K562 (cell line): Measurements from ENCODE around the gene MED15. TPM values are rescaled to one million over a fixed set of nuclear protein-coding genes. Genes with fewer than 3 reads are reported as not detected.

Experiments used
- BRD4 ChIP-seq: fragments of 200-600 bp; sonication (generic); IDR thresholded peaks from 2 replicates; pipeline ENCODE4 v1.6.1; 2017; ENCODE audit warnings: inconsistent platforms
- CBX2 ChIP-seq: fragments of 200-600 bp; sonication (generic); IDR thresholded peaks from one replicate; pipeline ENCODE4 v1.6.1; 2012; ENCODE audit warnings: mild to moderate bottlenecking, low read length, inconsistent platforms; ENCODE audit not compliant: insufficient read depth, poor library complexity, severe bottlenecking
- CSDE1 ChIP-seq, 2 experiments: fragments of 450-650 bp; IDR thresholded peaks; 2 replicates each; pipeline ENCODE4 v1.6.1; 2016; ENCODE audit warnings: mild to moderate bottlenecking in 1 of 2
- HIVEP1 ChIP-seq: fragments of 250-450 bp; sonication (Bioruptor Pico); IDR thresholded peaks from 2 replicates; pipeline ENCODE4 v1.4.0; 2020; ENCODE audit warnings: mild to moderate bottlenecking
- KAT7 ChIP-seq: sonication (generic); formaldehyde crosslinking; IDR thresholded peaks from 2 replicates; pipeline ENCODE4 v1.8.0; 2022; ENCODE audit warnings: missing genetic modification reagents, mild to moderate bottlenecking, borderline replicate concordance
- MTA1 ChIP-seq: fragments of 450-650 bp; IDR thresholded peaks from 2 replicates; pipeline ENCODE4 v1.6.1; 2017; ENCODE audit warnings: borderline replicate concordance
- MYNN ChIP-seq, 2 experiments: sonication (generic); formaldehyde crosslinking in 1 of 2; IDR thresholded peaks; 2 replicates each; pipeline versions ENCODE4 v1.5.0 to v1.6.1; 2016 to 2020; ENCODE audit warnings: antibody characterized with exemption in 1 of 2, missing genetic modification reagents in 1 of 2
- POLR2G ChIP-seq: fragments of 200-400 bp; formaldehyde crosslinking; IDR thresholded peaks from 2 replicates; pipeline ENCODE4 v1.6.1; 2017; ENCODE audit warnings: low read depth, mild to moderate bottlenecking, antibody characterized with exemption, low read length, moderate library complexity
- SLC30A9 ChIP-seq: fragments of 250-450 bp; sonication (Bioruptor Pico); IDR thresholded peaks from 2 replicates; pipeline ENCODE4 v1.8.0; 2022; ENCODE audit warnings: mild to moderate bottlenecking, moderate library complexity
- SRSF1 ChIP-seq: fragments of 200-400 bp; formaldehyde crosslinking; IDR thresholded peaks from 2 replicates; pipeline ENCODE4 v1.6.1; 2017; ENCODE audit warnings: mild to moderate bottlenecking, low read depth, low read length, moderate library complexity
- STAT5A ChIP-seq: IDR thresholded peaks from 2 replicates; pipeline ENCODE4 v1.6.1; 2012; ENCODE audit warnings: low read length, inconsistent platforms, borderline replicate concordance
- ZBTB33 ChIP-seq: sonication (generic); formaldehyde crosslinking; IDR thresholded peaks from 2 replicates; pipeline ENCODE4 v1.8.1; 2023; ENCODE audit warnings: mild to moderate bottlenecking, missing genetic modification reagents
- ZFX ChIP-seq: sonication (generic); formaldehyde crosslinking; IDR thresholded peaks from 2 replicates; pipeline ENCODE4 v1.8.0; 2022; ENCODE audit warnings: mild to moderate bottlenecking, missing genetic modification reagents, moderate library complexity
- ZNF12 ChIP-seq: sonication (generic); formaldehyde crosslinking; IDR thresholded peaks from 2 replicates; pipeline ENCODE4 v1.4.0; 2020; ENCODE audit warnings: mild to moderate bottlenecking, missing genetic modification reagents
- ZNF184 ChIP-seq: sonication (generic); formaldehyde crosslinking; IDR thresholded peaks from 2 replicates; pipeline ENCODE4 v1.5.0; 2020; ENCODE audit warnings: missing genetic modification reagents
- ZNF316 ChIP-seq: fragments of 450-650 bp; IDR thresholded peaks from 2 replicates; pipeline ENCODE4 v1.6.1; 2016
- ZNF41 ChIP-seq: fragments of 250-450 bp; sonication (Bioruptor Pico); conservative IDR thresholded peaks from 2 replicates; pipeline ENCODE4 v1.4.0; 2020; ENCODE audit warnings: mild to moderate bottlenecking
- ZNF76 ChIP-seq: fragments of 250-450 bp; sonication (Bioruptor Pico); IDR thresholded peaks from 2 replicates; pipeline ENCODE4 v1.4.0; 2020; ENCODE audit warnings: mild to moderate bottlenecking, moderate library complexity, borderline replicate concordance
- polyA plus RNA-seq, 8 experiments: library from polyadenylated mRNA; depleted of rRNA in 4 of 8; stranded (reverse) in 5 of 8; unstranded in 3 of 8; fragments of >200 nt; fragmentation: Nextera tagmentation in 2 of 8; fragmentation: Illumina TruSeq in 1 of 8; extraction: Ambion mirVana in 2 of 8; extraction: Trizol in 1 of 8; gene quantifications; 2 replicates each; pipeline versions ENCODE4 v1.2.1 to v1.2.3, GENCODE V29; 2011 to 2014; ENCODE audit warnings: inconsistent platforms in 1 of 8, missing spikeins in 1 of 8
- total RNA-seq, 7 experiments: library from RNA; depleted of rRNA in 6 of 7; stranded (reverse); fragments of >200 nt in 6 of 7; fragmentation: Illumina TruSeq in 2 of 7; extraction: Trizol in 2 of 7; gene quantifications; 2 replicates each; pipeline versions ENCODE4 v1.2.1 to v1.2.3, GENCODE V29; 2011 to 2021; ENCODE audit warnings: low replicate concordance in 1 of 7
- TF ChIP-seq, protein P1 (sequence below): sonication (generic); formaldehyde crosslinking; IDR thresholded peaks from 2 replicates; pipeline ENCODE4 v1.8.0; 2022; ENCODE audit warnings: mild to moderate bottlenecking, missing genetic modification reagents, borderline replicate concordance
- TF ChIP-seq, protein P2 (sequence below): fragments of 450-650 bp; IDR thresholded peaks from 2 replicates; pipeline ENCODE4 v1.6.1; 2017; ENCODE audit warnings: antibody characterized with exemption, mild to moderate bottlenecking

The MED15 gene
- total and polyA plus RNA-seq, 9 of the 15 experiments (the other 6 are each of a cell fraction or from before 2014, with no cell fraction given): 4.0 to 271 (median 60.1) TPM

DNA sequence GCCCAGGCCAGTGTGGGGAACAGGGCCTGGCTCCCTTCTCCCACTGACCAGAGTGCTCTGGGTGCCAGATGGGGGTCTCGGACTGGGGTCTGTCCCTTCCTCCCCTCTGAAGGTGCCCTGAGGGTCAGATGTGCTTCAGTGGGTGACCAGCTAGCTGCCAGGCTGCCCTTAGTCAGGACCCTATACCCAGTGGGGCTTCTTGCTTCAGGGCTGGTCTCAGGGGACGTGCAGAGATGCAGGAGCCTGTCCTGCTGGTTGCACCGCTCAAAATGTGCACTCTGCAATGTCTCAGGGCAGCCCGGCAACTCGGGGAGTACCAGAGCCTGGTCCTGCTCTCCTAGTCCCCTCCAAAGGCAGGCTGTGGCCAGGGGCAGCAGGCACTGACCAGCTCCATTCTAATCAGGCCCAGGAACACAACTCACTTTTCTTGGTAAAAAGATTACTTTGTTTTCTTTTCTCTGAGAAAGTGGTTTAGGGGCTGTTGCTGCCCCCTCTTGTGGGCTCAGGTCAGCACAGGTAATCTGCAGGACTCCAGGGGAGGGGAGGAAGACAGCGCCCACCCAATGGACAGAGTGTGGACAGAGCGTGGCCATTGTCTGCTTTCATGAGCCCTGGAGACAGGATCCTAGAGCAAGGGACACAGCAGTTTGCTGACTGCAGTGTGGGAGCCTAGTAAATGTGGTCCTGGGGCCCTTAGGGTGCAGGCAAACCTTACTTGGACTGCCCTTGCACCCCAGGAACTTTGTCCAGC lies 80.9 kb downstream of the MED15 start (continued):
- no peak for TF ChIP-seq CBX2
- TF ChIP-seq ZBTB33 (CRISPR knock-in tag): no peak
- TF ChIP-seq KAT7 (CRISPR knock-in tag): 0 out of 2 replicates have a peak, but pooled peaks have one; percentile 78
- TF ChIP-seq POLR2G: peak; percentile 68
- TF ChIP-seq ZNF184 (CRISPR knock-in tag): 0 out of 2 replicates have a peak, but pooled peaks have one; percentile 46
- no peak for TF ChIP-seq ZNF316
- TF ChIP-seq ZNF41: no peak; the same call in 1 of the 2 replicates
- peak; percentile 68; the same call in 1 of the 2 replicates for TF ChIP-seq MYNN (IDR thresholded peaks at IDR 0.05)
- TF ChIP-seq MYNN (CRISPR knock-in tag; IDR thresholded peaks at IDR 0.05): no peak
- no peak; the same call in 1 of the 2 replicates for TF ChIP-seq ZFX (CRISPR knock-in tag)
- no peak for TF ChIP-seq MTA1
- TF ChIP-seq STAT5A: no peak
- TF ChIP-seq HIVEP1: no peak
- no peak for TF ChIP-seq BRD4
- TF ChIP-seq SRSF1: no peak
- TF ChIP-seq, protein P1, sequence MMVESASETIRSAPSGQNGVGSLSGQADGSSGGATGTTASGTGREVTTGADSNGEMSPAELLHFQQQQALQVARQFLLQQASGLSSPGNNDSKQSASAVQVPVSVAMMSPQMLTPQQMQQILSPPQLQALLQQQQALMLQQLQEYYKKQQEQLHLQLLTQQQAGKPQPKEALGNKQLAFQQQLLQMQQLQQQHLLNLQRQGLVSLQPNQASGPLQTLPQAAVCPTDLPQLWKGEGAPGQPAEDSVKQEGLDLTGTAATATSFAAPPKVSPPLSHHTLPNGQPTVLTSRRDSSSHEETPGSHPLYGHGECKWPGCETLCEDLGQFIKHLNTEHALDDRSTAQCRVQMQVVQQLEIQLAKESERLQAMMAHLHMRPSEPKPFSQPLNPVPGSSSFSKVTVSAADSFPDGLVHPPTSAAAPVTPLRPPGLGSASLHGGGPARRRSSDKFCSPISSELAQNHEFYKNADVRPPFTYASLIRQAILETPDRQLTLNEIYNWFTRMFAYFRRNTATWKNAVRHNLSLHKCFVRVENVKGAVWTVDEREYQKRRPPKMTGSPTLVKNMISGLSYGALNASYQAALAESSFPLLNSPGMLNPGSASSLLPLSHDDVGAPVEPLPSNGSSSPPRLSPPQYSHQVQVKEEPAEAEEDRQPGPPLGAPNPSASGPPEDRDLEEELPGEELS (CRISPR knock-in tag): no peak
- no peak for TF ChIP-seq SLC30A9 (CRISPR knock-in tag)
- no peak for TF ChIP-seq ZNF12 (CRISPR knock-in tag)
- no peak for TF ChIP-seq CSDE1 (IDR thresholded peaks at IDR 0.05)
- 0 out of 2 replicates have a peak, but pooled peaks have one; percentile 44 for TF ChIP-seq ZNF76 (CRISPR knock-in tag)
- TF ChIP-seq, protein P2, sequence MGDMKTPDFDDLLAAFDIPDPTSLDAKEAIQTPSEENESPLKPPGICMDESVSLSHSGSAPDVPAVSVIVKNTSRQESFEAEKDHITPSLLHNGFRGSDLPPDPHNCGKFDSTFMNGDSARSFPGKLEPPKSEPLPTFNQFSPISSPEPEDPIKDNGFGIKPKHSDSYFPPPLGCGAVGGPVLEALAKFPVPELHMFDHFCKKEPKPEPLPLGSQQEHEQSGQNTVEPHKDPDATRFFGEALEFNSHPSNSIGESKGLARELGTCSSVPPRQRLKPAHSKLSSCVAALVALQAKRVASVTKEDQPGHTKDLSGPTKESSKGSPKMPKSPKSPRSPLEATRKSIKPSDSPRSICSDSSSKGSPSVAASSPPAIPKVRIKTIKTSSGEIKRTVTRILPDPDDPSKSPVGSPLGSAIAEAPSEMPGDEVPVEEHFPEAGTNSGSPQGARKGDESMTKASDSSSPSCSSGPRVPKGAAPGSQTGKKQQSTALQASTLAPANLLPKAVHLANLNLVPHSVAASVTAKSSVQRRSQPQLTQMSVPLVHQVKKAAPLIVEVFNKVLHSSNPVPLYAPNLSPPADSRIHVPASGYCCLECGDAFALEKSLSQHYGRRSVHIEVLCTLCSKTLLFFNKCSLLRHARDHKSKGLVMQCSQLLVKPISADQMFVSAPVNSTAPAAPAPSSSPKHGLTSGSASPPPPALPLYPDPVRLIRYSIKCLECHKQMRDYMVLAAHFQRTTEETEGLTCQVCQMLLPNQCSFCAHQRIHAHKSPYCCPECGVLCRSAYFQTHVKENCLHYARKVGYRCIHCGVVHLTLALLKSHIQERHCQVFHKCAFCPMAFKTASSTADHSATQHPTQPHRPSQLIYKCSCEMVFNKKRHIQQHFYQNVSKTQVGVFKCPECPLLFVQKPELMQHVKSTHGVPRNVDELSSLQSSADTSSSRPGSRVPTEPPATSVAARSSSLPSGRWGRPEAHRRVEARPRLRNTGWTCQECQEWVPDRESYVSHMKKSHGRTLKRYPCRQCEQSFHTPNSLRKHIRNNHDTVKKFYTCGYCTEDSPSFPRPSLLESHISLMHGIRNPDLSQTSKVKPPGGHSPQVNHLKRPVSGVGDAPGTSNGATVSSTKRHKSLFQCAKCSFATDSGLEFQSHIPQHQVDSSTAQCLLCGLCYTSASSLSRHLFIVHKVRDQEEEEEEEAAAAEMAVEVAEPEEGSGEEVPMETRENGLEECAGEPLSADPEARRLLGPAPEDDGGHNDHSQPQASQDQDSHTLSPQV: no peak
